ENCODE results near the gene GJC1. TPM values are rescaled to one million over a fixed set of nuclear protein-coding genes. Genes with fewer than 3 reads are reported as not detected.

GJC1 gene
- total and polyA plus RNA-seq, 2 donors (not counting 1 experiment from before 2014, with no cell fraction given), result 33.9 to 97.3 TPM

- H3K9ac ChIP-seq (ENCODE audit: insufficient read depth, low read length), result no peak overlapping the region
- H3K36me3 ChIP-seq (ENCODE audit: control insufficient read depth, insufficient read depth, low read length), result no peaks in the 10 kb centered on the region
- no peaks in the 10 kb centered on the region for H3K9me3 ChIP-seq (ENCODE audit: control insufficient read depth, insufficient read depth, low read depth, low read length)
- no peak for DNase-seq (ENCODE audit: low read depth in 2 of 2)
- H3K4me1 ChIP-seq (ENCODE audit: control insufficient read depth, extremely low read depth, insufficient read depth, low read length), result no peaks in the 10 kb centered on the region
- no peak overlapping the region for H2AFZ ChIP-seq (ENCODE audit: low read length)
- H3K4me3 ChIP-seq (replicated peaks in 1 of 4; ENCODE audit: control extremely low read depth in 1 of 4, insufficient read depth in 1 of 4, low read depth in 3 of 4, low read length in 4 of 4), result no peak overlapping the region
- H3K27me3 ChIP-seq (ENCODE audit: control insufficient read depth, insufficient read depth, low read length), result no peaks in the 10 kb centered on the region
- H3K79me2 ChIP-seq (ENCODE audit: control insufficient read depth, insufficient read depth, low read length), result peaks cover 34% of the 10 kb centered on the region
- TF ChIP-seq, protein P1, sequence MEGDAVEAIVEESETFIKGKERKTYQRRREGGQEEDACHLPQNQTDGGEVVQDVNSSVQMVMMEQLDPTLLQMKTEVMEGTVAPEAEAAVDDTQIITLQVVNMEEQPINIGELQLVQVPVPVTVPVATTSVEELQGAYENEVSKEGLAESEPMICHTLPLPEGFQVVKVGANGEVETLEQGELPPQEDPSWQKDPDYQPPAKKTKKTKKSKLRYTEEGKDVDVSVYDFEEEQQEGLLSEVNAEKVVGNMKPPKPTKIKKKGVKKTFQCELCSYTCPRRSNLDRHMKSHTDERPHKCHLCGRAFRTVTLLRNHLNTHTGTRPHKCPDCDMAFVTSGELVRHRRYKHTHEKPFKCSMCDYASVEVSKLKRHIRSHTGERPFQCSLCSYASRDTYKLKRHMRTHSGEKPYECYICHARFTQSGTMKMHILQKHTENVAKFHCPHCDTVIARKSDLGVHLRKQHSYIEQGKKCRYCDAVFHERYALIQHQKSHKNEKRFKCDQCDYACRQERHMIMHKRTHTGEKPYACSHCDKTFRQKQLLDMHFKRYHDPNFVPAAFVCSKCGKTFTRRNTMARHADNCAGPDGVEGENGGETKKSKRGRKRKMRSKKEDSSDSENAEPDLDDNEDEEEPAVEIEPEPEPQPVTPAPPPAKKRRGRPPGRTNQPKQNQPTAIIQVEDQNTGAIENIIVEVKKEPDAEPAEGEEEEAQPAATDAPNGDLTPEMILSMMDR (conservative IDR thresholded peaks at IDR 0.05 in 1 of 2, IDR thresholded peaks at IDR 0.05 in 1 of 2; ENCODE audit: low read depth in 1 of 2, low read length in 2 of 2), result no peak
- TF ChIP-seq EZH2 (IDR thresholded peaks at IDR 0.05; ENCODE audit: low read length, missing control alignments), result no peak
- H3K4me2 ChIP-seq (ENCODE audit: extremely low read depth, insufficient read depth, low read length), result no peak overlapping the region
- H4K20me1 ChIP-seq (ENCODE audit: control insufficient read depth, extremely low read depth, insufficient read depth, low read length), result no peaks in the 10 kb centered on the region
- no peak overlapping the region for H3K27ac ChIP-seq (ENCODE audit: insufficient read depth, low read length)
Observed at GRCh38 chr17:44831371-44831770, 1.3 kb upstream of the GJC1 start.

GRCh38 chr17:44830359-44831288, 537 bp upstream of the GJC1 start:
- peak in 1 of 2 donors; percentile 32 for DNase-seq (ENCODE audit: low read depth in 2 of 2)
- H3K9ac ChIP-seq (ENCODE audit: insufficient read depth, low read length), result peak overlapping the region; percentile 93
- H3K79me2 ChIP-seq (ENCODE audit: control insufficient read depth, insufficient read depth, low read length), result peaks cover 41% of the 10 kb centered on the region
- peak overlapping the region; percentile 94 for H3K27ac ChIP-seq (ENCODE audit: insufficient read depth, low read length)
- peak overlapping the region; percentile 55 for H2AFZ ChIP-seq (ENCODE audit: low read length)
- no peaks in the 10 kb centered on the region for H3K9me3 ChIP-seq (ENCODE audit: control insufficient read depth, insufficient read depth, low read depth, low read length)
- no peaks in the 10 kb centered on the region for H3K27me3 ChIP-seq (ENCODE audit: control insufficient read depth, insufficient read depth, low read length)
- TF ChIP-seq, protein P1 (conservative IDR thresholded peaks at IDR 0.05 in 1 of 2, IDR thresholded peaks at IDR 0.05 in 1 of 2; ENCODE audit: low read depth in 1 of 2, low read length in 2 of 2), result no peak
- no peak for TF ChIP-seq EZH2 (IDR thresholded peaks at IDR 0.05; ENCODE audit: low read length, missing control alignments)
- peak overlapping the region; percentile 53 to 99 (median 94) for H3K4me3 ChIP-seq (replicated peaks in 1 of 4; ENCODE audit: control extremely low read depth in 1 of 4, insufficient read depth in 1 of 4, low read depth in 3 of 4, low read length in 4 of 4)
- no peaks in the 10 kb centered on the region for H4K20me1 ChIP-seq (ENCODE audit: control insufficient read depth, extremely low read depth, insufficient read depth, low read length)
- peak overlapping the region; percentile 85 for H3K4me2 ChIP-seq (ENCODE audit: extremely low read depth, insufficient read depth, low read length)
- no peaks in the 10 kb centered on the region for H3K4me1 ChIP-seq (ENCODE audit: control insufficient read depth, extremely low read depth, insufficient read depth, low read length)
- H3K36me3 ChIP-seq (ENCODE audit: control insufficient read depth, insufficient read depth, low read length), result no peaks in the 10 kb centered on the region

- Histone ChIP-seq H3K36me3 (ENCODE audit: control insufficient read depth, insufficient read depth, low read length) (no peaks in the 10 kb centered on the region), H2AFZ (ENCODE audit: low read length) (peak overlapping the region; percentile 43), H3K9ac (ENCODE audit: insufficient read depth, low read length) (peak overlapping the region; percentile 93), H3K27ac (ENCODE audit: insufficient read depth, low read length) (peak overlapping the region; percentile 94), H3K4me1 (ENCODE audit: control insufficient read depth, extremely low read depth, insufficient read depth, low read length) (peaks cover 2% of the 10 kb centered on the region), H3K27me3 (ENCODE audit: control insufficient read depth, insufficient read depth, low read length) (no peaks in the 10 kb centered on the region), H3K9me3 (ENCODE audit: control insufficient read depth, insufficient read depth, low read depth, low read length) (no peaks in the 10 kb centered on the region), H4K20me1 (ENCODE audit: control insufficient read depth, extremely low read depth, insufficient read depth, low read length) (no peaks in the 10 kb centered on the region), H3K4me3 (replicated peaks in 1 of 4; ENCODE audit: control extremely low read depth in 1 of 4, insufficient read depth in 1 of 4, low read depth in 3 of 4, low read length in 4 of 4) (peak overlapping the region; percentile 91 to 99 (median 96)), H3K4me2 (ENCODE audit: extremely low read depth, insufficient read depth, low read length) (peak overlapping the region; percentile 55), H3K79me2 (ENCODE audit: control insufficient read depth, insufficient read depth, low read length) (peaks cover 57% of the 10 kb centered on the region)
- TF ChIP-seq, protein P1 (conservative IDR thresholded peaks at IDR 0.05 in 1 of 2, IDR thresholded peaks at IDR 0.05 in 1 of 2; ENCODE audit: low read depth in 1 of 2, low read length in 2 of 2), result no peak
- TF ChIP-seq EZH2 (IDR thresholded peaks at IDR 0.05; ENCODE audit: low read length, missing control alignments), result no peak
- DNase-seq (ENCODE audit: low read depth in 2 of 2), result peak; percentile 44 to 59
Observed at GRCh38 chr17:44828919-44829522, 1.1 kb downstream of the GJC1 start.
